ENCODE measurements around the gene NUDC. TPM values are rescaled to one million over a fixed set of nuclear protein-coding genes. Genes with fewer than 3 reads are reported as not detected.

NUDC gene
- polyA plus RNA-seq, 1 experiment: 54.1 TPM

GRCh38 chr1:26970810-26971209, 49.3 kb downstream of the NUDC start:
- ChIA-PET POLR2A (no interaction called here), CTCF (interaction anchor here (1.3 kb wide), 1 partner anchor 27 kb away, joined by 6 read pairs; no protein-coding TSS in a partner anchor)
- H3K4me3 ChIP-seq (ENCODE audit: low read depth, low read length): no peak overlapping the region
- no peak for TF ChIP-seq CTCF (IDR thresholded peaks at IDR 0.05; ENCODE audit: low read depth, low read length)
- no peak for DNase-seq (ENCODE audit: low read depth, low spot score)
- no peak overlapping the region for H3K27ac ChIP-seq (ENCODE audit: low read depth, low read length)
- H3K9me3 ChIP-seq (ENCODE audit: control insufficient read depth, insufficient read depth, low read length): no peaks in the 10 kb centered on the region
- no peaks in the 10 kb centered on the region for H3K27me3 ChIP-seq (ENCODE audit: control insufficient read depth, insufficient read depth, low read length)

- DNase-seq (ENCODE audit: low read depth, low spot score): no peak
- ChIA-PET POLR2A (interaction anchor here (1.0 kb wide), 1 partner anchor 10 kb away, joined by 9 read pairs; no protein-coding TSS in a partner anchor), CTCF (no interaction called here)
- Histone ChIP-seq H3K9me3 (ENCODE audit: control insufficient read depth, insufficient read depth, low read length) (no peaks in the 10 kb centered on the region), H3K27me3 (ENCODE audit: control insufficient read depth, insufficient read depth, low read length) (no peaks in the 10 kb centered on the region), H3K27ac (ENCODE audit: low read depth, low read length) (no peak overlapping the region), H3K4me3 (ENCODE audit: low read depth, low read length) (no peak overlapping the region)
- no peak for TF ChIP-seq CTCF (IDR thresholded peaks at IDR 0.05; ENCODE audit: low read depth, low read length)
Observed at GRCh38 chr1:26971590-26971989, 50.0 kb downstream of the NUDC start.

- POLR2A ChIA-PET: interaction anchor here (1.0 kb wide), 1 partner anchor 10 kb away, joined by 9 read pairs; no protein-coding TSS in a partner anchor
Observed at GRCh38 chr1:26972390-26972789, 50.8 kb downstream of the NUDC start.

GRCh38 chr1:26972821-26973220, 51.3 kb downstream of the NUDC start:
- ChIA-PET CTCF (interaction anchor here (0.6 kb wide), 1 partner anchor 40 kb away, joined by 3 read pairs; the partner anchor contains the start of gene TENT5B), POLR2A (interaction anchor here (1.0 kb wide), 1 partner anchor 11 kb away, joined by 9 read pairs; no protein-coding TSS in a partner anchor)
- Histone ChIP-seq H3K9me3 (ENCODE audit: control insufficient read depth, insufficient read depth, low read length) (no peaks in the 10 kb centered on the region), H3K27me3 (ENCODE audit: control insufficient read depth, insufficient read depth, low read length) (no peaks in the 10 kb centered on the region), H3K27ac (ENCODE audit: low read depth, low read length) (no peak overlapping the region), H3K4me3 (ENCODE audit: low read depth, low read length) (no peak overlapping the region)
- TF ChIP-seq CTCF (IDR thresholded peaks at IDR 0.05; ENCODE audit: low read depth, low read length): no peak
- DNase-seq (ENCODE audit: low read depth, low spot score): no peak

More at GRCh38 chr1:26972390-26972789, 50.8 kb downstream of the NUDC start:
- CTCF ChIA-PET: interaction anchor here (0.6 kb wide), 1 partner anchor 40 kb away, joined by 3 read pairs; the partner anchor contains the start of gene TENT5B
- Histone ChIP-seq H3K4me3 (ENCODE audit: low read depth, low read length) (no peak overlapping the region), H3K9me3 (ENCODE audit: control insufficient read depth, insufficient read depth, low read length) (no peaks in the 10 kb centered on the region), H3K27me3 (ENCODE audit: control insufficient read depth, insufficient read depth, low read length) (no peaks in the 10 kb centered on the region), H3K27ac (ENCODE audit: low read depth, low read length) (no peak overlapping the region)
- no peak for DNase-seq (ENCODE audit: low read depth, low spot score)
- TF ChIP-seq CTCF (IDR thresholded peaks at IDR 0.05; ENCODE audit: low read depth, low read length): no peak

- DNase-seq (ENCODE audit: low read depth, low spot score): no peak
- ChIA-PET POLR2A (no interaction called here), CTCF (interaction anchor here (0.5 kb wide), 1 partner anchor 21 kb away, joined by 3 read pairs; no protein-coding TSS in a partner anchor)
- no peaks in the 10 kb centered on the region for H3K9me3 ChIP-seq (ENCODE audit: control insufficient read depth, insufficient read depth, low read length)
- no peaks in the 10 kb centered on the region for H3K27me3 ChIP-seq (ENCODE audit: control insufficient read depth, insufficient read depth, low read length)
- TF ChIP-seq CTCF (IDR thresholded peaks at IDR 0.05; ENCODE audit: low read depth, low read length): no peak
- H3K4me3 ChIP-seq (ENCODE audit: low read depth, low read length): no peak overlapping the region
- no peak overlapping the region for H3K27ac ChIP-seq (ENCODE audit: low read depth, low read length)
Observed at GRCh38 chr1:26976621-26977510, 55.3 kb downstream of the NUDC start.

Measured in AG04450 (cell line).